EL (cell line): ENCODE data around the gene NDOR1.

ENCODE experiments used
- DNase-seq: peaks from one replicate; pipeline ENCODE4 v3.0.0-alpha.2; 2016

Gene NDOR1

DNA sequence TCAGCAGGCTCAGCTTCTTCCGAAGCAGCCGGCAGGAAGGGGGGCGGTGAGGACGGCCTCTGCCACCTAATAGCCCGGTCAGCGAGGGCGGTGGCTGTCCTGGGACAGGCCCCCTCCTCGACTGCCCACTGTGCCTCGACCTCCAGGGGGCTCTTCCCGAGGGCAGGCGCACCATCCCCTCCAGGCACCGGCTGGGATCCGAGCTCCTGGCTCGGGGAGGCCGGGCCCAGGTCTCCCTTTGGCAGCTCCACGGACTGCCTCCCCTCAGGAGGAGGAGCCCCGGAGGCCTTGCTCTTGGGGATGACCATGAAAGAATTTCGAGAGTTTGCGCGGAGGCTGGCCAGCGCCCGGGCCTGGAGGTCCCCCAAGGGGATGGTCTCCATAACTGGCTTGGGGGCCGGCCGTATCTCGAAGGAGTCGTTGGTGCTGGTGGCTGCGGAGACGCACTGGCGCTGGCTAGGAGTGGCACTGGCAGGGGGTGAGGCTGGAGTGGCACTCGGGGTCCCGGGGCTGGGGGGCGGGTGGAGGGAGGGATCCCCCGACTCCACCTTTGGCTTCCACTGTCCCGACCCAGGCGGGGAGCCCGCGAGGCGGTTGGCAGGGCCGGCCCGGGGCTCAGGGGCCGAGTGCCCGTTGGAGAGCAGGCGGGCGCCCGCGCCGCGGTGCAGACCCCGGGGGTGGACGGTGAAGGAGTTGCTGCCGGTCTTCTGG, 5.9 kb upstream of the NDOR1 start:
- peak; percentile 34 for DNase-seq

DNA sequence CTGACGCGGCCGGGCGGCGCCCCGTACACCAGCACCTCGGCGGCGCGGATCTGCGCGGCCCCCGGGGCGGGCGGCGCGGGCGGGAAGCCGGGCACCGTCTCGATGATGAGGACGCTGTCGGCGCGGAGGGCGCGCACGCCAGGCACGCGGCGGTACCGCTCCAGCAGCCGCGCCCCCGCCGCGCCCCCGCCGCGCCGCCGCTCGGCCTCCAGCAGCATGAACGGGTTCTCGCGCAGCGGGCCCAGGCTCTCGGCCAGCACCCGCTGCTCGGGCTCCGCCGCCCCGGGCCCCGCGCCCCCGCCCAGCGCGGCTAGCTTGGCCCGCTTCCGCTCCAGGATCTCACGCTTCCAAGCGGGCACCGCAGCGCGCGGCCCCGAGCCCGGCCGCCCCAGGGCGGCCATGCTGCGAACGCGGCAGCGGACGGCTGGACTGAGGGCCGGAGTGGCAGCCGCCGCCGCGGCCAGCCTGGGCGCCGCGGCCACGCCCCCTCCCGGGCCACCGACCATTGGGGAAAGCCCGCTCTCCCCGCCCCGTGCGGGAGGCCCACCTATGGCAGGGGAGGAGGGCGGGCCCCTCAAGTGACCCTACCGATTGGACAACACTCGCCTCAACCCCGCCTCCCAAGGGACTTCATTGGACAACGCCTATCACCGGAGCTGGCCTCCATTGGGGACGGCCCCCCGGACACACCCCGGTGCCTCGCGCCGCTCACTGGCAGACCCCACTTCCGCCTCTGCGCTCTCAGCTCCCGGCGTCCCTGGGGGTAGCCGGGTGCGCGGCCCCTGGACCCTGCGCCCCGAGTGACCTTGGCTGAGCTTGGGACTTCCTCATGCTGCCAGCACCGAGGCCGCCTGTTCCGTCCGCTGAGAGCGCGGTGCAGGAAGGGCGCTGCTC, 4.9 kb upstream of the NDOR1 start, which contains the start of gene TPRN:
Gene TPRN, minus strand, starts transcription at position 431 of the 894 bp plus-strand sequence. Its CDS starts 30 bp downstream, at position 401.
- peak; percentile 99 for DNase-seq

DNA sequence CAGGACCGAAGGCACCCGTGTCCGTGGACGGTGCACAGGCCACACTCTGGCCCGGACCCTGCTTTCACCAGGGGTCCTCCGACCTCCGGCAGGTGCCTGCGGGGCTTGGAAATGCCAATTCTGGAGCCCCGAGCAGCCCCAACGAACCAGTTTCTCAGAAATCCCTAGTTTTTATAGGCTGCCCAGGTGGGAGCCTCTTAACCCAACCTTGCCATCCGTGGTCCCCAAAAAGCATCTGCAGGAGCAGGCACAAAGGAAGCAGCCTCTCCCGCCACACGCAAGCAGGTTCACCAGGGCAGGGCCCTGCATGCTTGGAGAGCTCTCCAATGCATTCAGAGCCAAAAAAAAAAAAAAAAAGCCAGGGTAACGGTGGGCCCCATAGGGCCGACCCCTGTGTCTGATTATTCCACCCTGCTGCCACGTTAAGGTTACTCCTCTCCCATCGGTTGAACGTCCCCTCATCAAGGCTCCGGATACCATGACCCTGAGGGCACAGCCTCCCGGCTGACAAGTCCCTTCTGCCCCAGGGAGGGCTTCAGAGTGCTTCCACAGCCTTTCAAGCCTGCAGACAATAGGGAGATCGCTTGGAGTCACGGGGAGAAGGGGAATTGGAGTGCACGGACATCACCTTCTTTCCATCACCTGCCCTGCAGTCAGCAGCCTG, 4.2 kb upstream of the NDOR1 start:
- no peak for DNase-seq

DNA sequence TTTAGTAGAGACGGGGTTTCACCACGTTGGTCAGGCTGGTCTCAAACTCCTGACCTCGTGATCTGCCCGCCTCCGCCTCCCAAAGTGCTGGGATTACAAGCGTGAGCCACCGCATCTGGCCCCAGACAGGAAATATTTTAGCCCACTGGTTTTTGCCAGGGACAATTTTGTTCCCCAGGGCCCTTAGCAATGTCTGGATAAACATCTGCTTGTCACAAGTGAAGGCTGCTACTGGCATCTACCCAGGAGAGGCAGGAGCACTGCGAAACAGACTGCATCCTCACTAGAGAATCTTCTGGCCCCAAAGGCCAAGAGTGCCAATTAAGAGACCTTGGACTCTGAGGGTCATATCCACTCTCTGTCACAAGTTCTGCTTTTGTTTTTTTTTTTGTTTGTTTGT, 2.5 kb upstream of the NDOR1 start:
- no peak for DNase-seq

DNA sequence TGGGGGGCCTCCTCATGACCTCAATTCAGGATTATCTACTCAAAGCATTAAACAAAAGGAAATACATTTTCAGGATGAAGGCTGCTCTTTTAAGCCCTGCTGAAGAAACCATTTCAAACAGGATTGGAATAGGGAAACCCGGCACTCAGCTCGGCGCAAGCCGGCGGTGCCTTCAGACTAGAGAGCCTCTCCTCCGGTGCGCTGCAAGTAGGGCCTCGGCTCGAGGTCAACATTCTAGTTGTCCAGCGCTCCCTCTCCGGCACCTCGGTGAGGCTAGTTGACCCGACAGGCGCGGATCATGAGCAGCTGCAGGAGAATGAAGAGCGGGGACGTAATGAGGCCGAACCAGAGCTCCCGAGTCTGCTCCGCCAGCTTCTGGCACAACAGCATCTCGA, 772 bp upstream of the NDOR1 start:
- DNase-seq = no peak

DNA sequence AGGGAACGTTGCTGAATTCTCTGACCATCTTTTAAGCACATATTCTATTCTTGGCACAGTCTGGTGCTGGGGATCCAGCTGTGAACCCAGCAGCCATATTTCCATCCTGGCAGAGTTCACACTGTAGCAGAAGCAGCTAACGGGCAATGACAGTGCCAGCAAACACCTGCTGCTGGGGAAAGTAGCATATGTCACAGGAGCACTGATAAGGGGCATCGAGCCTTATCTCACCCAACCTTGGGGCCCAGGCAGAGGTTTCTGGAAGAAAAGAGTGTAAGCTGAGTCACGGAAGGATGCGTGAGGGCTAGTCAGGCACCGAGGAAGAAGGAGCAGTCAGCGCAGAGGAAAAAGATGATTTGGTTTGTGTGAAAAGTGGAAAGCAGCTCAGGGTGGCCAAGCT, 1.1 kb downstream of the NDOR1 start:
- no peak for DNase-seq

DNA sequence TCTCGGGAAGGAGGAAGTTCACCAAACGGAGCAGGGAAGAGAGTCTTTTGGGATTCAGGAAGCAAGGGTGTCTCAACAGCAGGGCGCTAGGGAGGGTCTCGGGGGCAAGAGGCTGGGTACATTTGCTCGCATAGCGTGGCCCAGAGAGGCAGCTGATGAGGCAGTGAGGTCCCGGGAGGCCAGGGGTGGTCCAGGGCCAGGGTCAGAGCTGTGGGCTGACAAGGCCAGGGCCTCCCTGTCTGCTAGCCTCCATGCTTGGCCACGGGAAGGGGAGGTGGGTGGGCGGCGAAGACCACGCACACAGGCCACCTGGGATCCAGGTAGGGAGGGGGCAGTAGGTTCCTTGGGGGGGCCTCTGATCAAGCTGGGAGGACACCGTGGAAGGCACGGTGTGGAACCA, 6.0 kb downstream of the NDOR1 start:
- no peak for DNase-seq

DNA sequence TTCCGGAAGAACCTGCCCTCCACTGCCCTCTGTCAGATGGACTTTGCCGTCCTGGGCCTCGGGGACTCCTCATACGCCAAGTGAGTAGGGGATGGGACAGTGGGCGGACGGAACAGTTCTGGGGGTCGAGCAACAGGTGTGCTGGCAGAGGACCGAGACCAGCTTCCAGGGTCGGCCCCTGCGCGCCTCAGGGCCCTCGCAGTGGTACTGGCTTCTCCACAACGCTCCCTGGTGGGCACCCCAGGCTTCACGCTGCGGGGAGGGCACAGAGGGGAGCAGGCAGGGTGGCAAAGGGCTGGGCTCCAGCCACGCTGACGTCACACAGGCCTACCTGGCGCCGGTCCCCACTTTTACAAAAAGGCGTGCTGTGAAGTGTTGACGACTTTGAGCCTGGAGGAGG, 7.0 kb downstream of the NDOR1 start:
- DNase-seq = no peak

DNA sequence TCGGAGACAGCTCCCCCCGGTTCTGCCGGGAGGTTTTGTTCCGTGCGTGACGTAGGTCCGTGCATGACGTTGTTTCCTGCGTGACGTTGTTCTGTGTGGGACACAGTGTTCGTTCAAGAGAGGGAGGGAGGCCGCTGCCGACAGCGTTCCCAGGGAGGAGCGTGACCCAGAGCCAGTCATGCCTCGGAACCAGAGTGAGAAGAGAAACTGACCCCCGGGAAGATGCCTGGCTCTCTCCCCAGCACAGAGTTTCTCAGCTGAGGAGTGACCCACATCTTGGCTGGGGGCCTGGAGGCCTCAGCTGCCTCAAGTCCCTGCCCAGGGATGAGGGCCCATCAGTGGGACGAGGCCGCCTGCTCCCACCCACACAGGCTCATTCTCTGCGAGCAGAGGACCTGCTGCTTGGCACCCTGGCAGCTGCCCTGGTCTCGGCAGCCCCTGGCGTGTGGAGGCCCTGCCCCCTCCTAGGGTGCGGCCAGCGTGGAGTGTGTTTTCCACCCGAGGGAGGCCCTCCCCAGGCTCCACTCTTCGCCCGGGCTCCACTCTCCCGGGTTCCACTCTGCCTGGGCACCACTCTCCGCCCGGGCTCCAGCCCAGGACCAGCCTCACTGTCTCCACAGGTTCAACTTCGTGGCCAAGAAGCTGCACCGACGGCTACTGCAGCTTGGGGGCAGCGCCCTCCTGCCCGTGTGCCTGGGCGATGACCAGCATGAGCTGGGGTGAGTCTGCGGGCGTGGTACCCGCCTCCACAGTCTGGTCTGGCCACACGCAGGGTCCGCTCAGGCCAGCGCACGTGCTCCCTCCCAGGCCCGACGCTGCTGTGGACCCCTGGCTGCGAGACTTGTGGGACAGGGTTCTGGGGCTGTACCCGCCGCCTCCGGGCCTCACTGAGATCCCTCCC, 7.9 kb downstream of the NDOR1 start:
- DNase-seq = no peak

DNA sequence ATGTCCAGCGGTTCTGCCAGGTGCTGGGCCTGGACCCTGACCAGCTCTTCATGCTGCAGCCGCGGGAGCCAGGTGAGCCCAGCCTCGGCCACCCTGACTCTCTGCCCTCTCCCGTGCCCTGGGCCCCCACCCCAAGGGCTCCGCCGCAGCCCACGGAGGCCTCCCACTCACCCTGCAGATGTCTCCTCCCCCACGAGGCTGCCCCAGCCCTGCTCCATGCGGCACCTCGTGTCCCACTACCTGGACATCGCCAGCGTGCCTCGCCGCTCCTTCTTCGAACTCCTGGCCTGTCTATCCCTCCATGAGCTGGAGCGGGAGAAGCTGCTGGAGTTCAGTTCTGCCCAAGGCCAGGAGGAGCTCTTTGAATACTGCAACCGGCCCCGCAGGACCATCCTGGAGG, 9.1 kb downstream of the NDOR1 start:
- DNase-seq = no peak

DNA sequence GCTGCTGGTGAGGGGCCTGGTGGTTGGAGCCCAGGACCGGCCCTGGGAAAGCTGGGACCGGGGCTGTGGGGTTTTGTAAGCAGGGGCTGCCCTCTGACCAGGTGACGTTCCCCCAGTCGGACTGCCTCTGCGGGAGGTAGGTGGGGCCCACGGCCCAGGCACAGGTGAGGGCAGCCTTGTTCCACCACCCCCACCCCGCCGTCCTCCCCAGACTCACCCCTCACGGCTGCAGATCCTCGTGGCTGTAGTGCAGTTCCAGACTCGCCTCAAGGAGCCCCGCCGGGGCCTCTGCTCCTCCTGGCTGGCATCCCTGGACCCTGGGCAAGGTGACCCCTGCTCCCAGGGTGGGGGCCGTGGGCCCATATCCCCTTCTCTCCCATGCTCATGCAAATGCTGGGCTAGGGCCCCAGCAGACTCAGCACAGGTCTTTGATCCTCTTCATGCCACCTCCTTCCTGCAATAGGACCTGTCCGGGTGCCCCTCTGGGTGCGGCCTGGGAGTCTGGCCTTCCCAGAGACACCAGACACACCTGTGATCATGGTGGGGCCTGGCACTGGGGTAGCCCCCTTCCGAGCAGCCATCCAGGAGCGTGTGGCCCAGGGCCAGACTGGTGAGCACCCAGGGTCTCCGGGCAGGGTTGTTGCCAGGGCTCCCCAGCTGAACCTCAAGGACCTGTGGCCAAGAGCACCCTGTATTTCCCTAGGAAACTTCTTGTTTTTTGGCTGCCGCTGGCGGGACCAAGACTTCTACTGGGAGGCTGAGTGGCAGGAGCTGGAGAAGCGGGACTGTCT, 9.9 kb downstream of the NDOR1 start:
- DNase-seq = no peak

DNA sequence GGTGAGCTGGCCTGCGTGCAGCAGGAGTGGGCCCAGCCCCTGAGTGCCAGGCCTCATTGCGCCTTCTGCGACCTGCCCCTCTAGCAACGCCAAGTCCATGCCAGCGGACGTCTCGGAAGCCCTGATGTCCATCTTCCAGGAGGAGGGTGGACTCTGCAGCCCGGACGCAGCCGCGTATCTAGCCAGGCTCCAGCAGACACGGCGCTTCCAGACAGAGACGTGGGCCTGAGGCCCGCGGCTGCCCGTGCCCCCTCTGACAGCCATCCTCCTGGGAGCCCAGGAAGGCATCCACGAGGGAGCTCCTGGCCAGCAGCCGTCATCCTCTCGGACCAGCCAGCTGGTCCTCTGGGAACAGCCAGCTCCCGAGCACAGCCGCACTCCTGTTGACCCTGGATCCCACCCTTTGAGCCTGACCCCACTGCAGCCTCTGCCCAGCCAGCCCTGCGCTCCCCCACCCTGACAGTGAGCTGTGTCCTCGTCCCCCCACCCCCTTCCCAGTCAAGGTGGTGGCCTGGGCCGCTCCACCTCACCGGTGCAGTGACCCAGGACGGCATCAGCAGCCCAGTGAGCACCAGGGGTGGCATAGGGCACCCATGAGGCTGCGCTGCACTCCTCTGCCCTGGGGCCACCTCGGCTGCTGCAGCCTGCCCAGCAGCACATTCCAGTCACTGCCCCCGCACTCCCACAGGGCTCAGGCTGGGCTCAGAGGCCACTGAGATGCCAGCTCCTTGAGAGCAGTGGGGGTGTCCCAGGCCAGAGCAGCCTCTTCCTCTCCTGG, 10.9 kb downstream of the NDOR1 start:
- DNase-seq = no peak

DNA sequence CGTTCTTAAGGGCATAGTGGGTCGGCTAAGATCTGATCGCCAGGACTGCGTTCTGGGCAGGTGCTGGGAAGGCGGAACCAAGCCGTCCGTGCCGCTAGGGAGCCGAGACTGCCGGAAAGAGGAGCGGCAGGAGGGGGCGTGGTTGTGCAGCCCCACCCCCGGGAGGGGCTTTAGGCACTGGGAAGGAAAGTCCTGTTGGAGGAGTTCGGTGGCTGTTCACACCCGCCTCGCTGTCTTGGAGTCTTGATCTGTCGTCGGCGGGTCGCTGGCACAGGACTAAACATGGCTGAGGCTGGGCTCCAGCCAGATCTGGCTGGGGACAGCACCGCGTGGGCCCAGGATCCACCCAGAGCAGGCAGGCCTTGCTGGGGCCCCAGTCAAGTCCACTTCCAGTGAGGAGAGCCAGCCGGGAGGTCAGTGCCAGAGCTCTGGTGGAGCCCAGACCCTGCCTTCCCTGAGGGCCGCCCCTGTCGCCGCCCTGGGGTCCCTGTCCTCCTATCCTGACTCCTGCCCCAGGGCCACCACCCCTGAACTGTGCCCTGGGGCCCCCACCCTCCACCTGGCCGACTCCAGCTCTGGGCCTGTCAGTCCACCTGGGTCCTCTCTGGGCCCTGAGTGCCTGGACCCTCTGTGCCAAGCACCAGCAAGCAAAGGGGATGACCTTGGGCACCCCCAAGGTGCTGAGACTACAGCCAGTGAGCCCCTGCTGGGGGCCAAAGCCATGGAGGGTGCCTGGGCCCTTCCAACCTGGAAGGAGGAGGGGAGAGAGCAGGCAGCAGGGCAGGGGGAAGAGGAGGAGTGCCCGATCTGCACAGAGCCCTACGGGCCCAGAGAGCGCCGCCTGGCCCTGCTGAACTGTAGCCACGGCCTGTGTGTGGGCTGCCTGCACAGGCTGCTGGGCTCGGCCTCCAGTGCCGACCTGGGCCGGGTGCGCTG, 12.0 kb downstream of the NDOR1 start:
- no peak for DNase-seq

DNA sequence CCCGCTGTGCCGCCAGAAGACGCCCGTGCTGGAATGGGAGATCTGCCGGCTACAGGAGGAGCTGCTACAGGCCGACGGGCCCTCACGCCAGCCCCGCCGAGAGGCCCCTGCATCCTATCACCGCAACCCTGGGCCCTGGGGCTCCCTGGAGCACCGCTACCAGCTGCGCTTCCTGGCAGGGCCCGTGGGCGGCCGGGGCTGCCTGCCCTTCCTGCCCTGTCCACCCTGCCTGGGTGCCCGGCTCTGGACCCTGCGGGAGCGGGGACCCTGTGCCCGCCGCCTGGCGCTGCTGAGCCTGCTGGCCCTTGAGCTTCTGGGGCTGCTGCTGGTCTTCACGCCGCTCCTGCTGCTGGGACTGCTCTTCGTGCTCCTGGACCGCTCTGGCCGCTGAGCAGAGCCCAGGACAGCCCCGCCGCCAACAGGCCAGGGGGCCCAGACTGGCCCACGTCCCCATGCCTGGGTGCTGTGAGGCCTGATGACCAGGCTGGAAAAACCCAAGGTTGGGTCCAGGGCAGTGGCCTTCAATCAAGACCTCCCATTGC, 12.8 kb downstream of the NDOR1 start:
- DNase-seq = no peak

DNA sequence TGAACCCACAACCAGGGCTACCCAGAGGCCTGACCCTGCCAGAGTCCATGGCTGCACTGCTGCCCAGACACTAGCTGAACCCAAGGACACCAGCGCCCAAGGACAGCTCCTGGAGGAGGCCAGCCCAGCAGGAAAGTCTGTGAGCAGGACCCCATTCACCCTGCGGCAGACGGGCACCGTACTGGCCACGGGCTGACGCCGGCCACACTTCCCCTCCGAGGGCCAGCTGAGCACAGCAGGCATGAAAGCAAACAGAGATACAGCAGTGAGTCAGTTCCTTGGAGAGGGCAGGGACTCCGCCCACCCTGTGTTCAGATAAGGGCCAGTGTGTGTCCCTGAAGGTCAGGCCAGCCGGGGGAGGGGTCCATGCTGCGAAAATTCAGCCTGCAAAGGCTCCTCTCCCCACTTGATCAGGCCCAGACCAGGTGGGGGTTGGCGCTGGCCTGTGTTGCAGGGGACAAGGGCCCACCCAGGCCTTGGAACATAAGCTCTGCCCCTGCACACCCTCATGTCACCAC, 13.3 kb downstream of the NDOR1 start:
- peak; percentile 44 for DNase-seq

DNA sequence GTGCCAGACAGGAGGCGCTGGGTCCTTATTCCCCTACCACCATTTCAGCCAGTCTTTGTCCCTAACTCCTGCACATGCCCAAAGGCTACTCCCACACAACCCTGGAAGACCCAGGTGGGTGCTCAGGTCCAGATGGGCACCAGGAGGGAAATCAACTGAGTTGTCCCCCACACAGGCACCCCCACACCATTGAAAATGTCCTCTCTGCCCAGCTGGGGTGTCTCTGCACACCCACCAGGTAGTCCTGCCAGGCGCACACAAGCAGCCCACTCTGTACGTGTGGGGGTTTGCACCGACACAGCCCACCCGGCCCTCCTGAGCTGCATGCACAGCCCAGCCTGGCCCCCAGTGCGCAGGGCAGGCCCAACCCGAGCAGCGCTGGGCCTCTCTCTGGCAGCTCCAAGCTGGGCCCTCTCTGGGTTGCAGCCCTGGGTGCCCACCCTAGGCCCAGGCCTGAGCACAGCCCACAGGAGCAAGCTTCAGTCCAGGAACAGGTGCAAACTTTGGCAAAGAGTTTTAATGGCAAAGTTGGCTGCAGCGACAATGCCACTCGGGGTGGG, 14.3 kb downstream of the NDOR1 start:
- DNase-seq = no peak

DNA sequence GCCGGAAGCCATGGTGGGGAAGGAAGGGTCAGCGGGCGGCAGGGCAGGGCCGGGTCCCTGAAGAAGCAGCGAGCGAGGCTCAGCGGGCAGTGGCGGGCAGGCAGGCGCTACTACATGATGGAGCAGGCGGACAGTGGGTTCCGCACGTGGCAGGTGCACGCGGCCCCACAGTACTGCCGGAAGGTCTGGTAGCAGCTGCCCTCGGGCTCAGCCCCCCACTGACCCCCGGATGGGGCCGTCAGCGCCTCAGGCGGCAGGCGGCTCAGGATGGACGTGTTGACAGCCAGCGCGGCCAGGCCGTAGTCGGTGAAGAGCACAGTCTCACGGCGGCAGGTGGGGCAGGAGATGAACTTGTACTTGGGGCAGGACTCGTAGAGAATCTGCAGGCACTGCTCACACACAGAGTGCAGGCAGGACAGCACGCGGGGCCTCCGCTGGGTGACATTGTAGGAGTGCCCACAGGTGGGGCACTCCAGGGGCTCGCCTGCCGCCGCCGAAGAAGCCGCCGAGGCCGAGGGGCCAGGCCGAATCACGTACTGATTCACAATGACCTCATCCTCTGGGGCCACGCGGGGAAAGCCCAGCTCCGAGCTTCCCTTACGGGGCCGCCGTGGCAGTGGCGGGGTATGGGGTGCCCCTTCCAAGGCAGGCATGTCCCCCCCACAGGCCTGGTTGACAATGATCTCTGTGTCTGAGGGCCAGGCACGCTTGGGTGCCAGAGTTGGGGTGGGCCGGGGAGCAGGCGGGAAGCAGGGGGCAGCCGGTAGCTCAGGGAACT, 15.0 kb downstream of the NDOR1 start:
- DNase-seq = no peak

DNA sequence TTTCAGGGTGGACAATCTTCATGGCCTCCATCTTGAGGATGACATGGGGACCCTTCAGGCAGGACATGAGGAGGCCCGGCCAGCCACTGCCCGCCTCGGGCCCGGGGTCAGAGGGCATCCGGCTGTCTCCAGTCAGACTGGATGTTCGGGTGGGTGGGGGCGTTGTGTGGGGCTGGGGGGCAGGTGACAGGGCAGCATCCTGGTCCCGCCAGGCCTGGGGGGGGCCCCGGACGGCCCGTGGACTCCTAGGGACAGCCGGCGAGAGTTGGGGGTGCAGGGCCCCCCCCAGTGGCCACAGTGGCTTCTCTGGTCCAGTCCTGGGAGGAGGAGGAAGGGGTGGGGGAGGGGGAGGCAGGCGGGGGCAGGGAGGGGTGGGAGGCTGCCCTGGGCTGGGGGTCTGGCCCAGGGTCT, 15.6 kb downstream of the NDOR1 start:
- no peak for DNase-seq
